Measurements from ENCODE around the gene MPO. TPM values are rescaled to one million over a fixed set of nuclear protein-coding genes. Genes with fewer than 3 reads are reported as not detected.

Gene MPO
- polyA plus RNA-seq, 2 of the 4 experiments (the other 2 are of a cell fraction), result not detected

DNA sequence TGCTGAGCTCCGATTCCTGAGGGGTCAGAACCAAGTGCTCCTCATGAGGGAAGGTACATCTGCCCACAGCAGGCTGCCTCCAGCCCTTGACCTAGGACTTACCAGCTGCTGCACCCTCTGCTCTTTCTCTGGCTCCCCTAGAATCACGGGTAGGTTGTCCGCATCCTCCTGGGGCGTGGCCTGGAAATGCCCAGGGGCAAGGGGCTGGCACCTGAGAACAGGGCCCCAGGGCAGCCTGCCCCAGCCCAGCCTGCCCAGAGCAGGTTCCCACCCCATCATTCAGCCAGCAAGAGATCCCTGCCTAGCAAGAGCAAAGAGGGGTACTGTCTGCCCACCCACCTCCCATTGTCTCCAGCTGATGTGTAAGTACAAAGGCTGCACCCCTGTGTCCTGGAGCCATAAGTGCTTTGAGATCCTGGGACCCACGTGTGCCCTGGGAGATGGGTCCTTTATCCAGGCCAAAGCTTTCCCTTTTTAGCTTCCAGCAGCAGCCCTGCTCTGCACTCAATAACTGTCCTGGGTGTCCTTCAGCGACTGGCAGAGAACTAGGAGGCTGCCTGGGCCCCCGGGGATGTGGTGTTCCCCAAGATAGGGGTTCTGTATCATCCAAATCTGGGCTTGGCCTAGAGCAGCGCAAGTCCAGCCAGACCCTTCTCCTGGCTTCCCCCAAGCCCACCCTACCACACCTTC is 42.8 kb upstream of the MPO start:
- CTCF ChIA-PET, result interaction anchor here (1.0 to 19.5 kb wide), 7 partner anchors 10 to 124 kb away, joined by 3 to 232 read pairs (median 4); partner anchors contain the start of gene RNF43
- no peak for ATAC-seq
- Histone ChIP-seq H3K27ac (no peak overlapping the region), H3K9me3 (no peaks in the 10 kb centered on the region), H3K4me2 (no peak overlapping the region), H3K4me1 (peaks cover 9% of the 10 kb centered on the region), H3K4me3 (no peak overlapping the region)
- no peak for DNase-seq (ENCODE audit: low read depth in 1 of 2, low spot score in 1 of 2)
- TF ChIP-seq, protein P1, sequence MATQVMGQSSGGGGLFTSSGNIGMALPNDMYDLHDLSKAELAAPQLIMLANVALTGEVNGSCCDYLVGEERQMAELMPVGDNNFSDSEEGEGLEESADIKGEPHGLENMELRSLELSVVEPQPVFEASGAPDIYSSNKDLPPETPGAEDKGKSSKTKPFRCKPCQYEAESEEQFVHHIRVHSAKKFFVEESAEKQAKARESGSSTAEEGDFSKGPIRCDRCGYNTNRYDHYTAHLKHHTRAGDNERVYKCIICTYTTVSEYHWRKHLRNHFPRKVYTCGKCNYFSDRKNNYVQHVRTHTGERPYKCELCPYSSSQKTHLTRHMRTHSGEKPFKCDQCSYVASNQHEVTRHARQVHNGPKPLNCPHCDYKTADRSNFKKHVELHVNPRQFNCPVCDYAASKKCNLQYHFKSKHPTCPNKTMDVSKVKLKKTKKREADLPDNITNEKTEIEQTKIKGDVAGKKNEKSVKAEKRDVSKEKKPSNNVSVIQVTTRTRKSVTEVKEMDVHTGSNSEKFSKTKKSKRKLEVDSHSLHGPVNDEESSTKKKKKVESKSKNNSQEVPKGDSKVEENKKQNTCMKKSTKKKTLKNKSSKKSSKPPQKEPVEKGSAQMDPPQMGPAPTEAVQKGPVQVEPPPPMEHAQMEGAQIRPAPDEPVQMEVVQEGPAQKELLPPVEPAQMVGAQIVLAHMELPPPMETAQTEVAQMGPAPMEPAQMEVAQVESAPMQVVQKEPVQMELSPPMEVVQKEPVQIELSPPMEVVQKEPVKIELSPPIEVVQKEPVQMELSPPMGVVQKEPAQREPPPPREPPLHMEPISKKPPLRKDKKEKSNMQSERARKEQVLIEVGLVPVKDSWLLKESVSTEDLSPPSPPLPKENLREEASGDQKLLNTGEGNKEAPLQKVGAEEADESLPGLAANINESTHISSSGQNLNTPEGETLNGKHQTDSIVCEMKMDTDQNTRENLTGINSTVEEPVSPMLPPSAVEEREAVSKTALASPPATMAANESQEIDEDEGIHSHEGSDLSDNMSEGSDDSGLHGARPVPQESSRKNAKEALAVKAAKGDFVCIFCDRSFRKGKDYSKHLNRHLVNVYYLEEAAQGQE (IDR thresholded peaks at IDR 0.05), result no peak
- TF ChIP-seq, protein P2, sequence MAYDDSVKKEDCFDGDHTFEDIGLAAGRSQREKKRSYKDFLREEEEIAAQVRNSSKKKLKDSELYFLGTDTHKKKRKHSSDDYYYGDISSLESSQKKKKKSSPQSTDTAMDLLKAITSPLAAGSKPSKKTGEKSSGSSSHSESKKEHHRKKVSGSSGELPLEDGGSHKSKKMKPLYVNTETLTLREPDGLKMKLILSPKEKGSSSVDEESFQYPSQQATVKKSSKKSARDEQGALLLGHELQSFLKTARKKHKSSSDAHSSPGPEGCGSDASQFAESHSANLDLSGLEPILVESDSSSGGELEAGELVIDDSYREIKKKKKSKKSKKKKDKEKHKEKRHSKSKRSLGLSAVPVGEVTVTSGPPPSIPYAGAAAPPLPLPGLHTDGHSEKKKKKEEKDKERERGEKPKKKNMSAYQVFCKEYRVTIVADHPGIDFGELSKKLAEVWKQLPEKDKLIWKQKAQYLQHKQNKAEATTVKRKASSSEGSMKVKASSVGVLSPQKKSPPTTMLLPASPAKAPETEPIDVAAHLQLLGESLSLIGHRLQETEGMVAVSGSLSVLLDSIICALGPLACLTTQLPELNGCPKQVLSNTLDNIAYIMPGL (CRISPR knock-in tag; IDR thresholded peaks at IDR 0.05; ENCODE audit: borderline replicate concordance), result no peak
- TF ChIP-seq MAFK (IDR thresholded peaks at IDR 0.05; ENCODE audit: partially characterized antibody) (no peak), ZC3H11A (IDR thresholded peaks at IDR 0.05) (no peak), SREBF2 (IDR thresholded peaks at IDR 0.05) (no peak), CHD2 (IDR thresholded peaks at IDR 0.05; ENCODE audit: low read length, partially characterized antibody) (no peak), KDM5A (IDR thresholded peaks at IDR 0.05) (no peak), POLR2A (IDR thresholded peaks at IDR 0.05; ENCODE audit: low read length) (no peak), HOXB5 (CRISPR knock-in tag; IDR thresholded peaks at IDR 0.05) (no peak), HDAC2 (IDR thresholded peaks at IDR 0.05) (no peak)
- POLR2A ChIA-PET, result interaction anchor here (1.0 to 1.2 kb wide), 2 partner anchors 14 to 29 kb away, joined by 3 read pairs; partner anchors contain the start of gene SUPT4H1
- FAIRE-seq, result no peak
- 63% methylated on average over 7 of the region's 8 CpGs for WGBS (ENCODE audit: missing lambda C conversion rate)

DNA sequence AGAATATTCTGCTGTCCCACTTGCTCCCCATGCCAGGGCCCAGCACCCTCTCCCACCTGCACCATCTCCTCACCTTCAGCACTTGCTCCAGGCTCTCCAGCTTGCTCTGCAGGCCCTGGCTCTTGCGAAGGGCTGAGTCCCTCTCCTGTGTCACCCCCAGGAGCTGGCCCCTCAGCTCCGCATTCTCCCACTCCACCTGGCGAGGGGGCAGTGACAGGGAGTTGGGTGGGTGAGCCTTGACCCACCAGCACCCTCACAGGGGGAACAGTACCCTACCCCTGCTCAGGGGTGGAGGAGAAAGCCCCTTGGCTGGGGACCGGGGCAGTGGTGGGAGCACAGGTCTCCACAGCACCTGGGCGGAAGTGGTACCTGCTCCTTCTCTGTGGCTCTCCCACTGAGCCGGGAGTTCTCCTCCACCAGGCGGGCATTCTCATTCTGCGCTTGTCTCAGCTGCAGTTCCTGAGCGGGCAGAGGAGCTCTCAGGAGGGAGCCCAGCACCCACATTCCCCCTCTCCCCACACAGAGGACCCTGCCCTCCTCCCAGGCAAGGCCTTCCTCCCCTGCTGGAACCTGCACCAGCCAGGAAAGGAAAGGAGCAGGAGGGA is 41.9 kb upstream of the MPO start:
- Histone ChIP-seq H3K4me3 (no peak overlapping the region), H3K4me1 (peaks cover 12% of the 10 kb centered on the region), H3K9me3 (no peaks in the 10 kb centered on the region), H3K27ac (no peak overlapping the region), H3K4me2 (no peak overlapping the region)
- no peak for TF ChIP-seq HOXB5 (CRISPR knock-in tag; IDR thresholded peaks at IDR 0.05)
- TF ChIP-seq MAZ (IDR thresholded peaks at IDR 0.05; ENCODE audit: borderline replicate concordance, low read depth, low read length), result no peak
- TF ChIP-seq EHMT2 (IDR thresholded peaks at IDR 0.05; ENCODE audit: low read depth), result no peak
- TF ChIP-seq PHF8 (IDR thresholded peaks at IDR 0.05; ENCODE audit: borderline replicate concordance, low read depth), result no peak
- no peak for TF ChIP-seq SMC3 (IDR thresholded peaks at IDR 0.05)
- TF ChIP-seq, protein P1 (IDR thresholded peaks at IDR 0.05), result no peak
- TF ChIP-seq FOSB (CRISPR knock-in tag; IDR thresholded peaks at IDR 0.05), result no peak
- TF ChIP-seq GATA3 (IDR thresholded peaks at IDR 0.05; ENCODE audit: borderline replicate concordance), result no peak
- no peak for TF ChIP-seq KDM5A (IDR thresholded peaks at IDR 0.05)
- TF ChIP-seq FOSL2 (IDR thresholded peaks at IDR 0.05), result no peak
- TF ChIP-seq FOSL2 (CRISPR knock-in tag; IDR thresholded peaks at IDR 0.05), result no peak
- TF ChIP-seq ZFP36 (IDR thresholded peaks at IDR 0.05; ENCODE audit: borderline replicate concordance, partially characterized antibody), result no peak
- TF ChIP-seq POLR2AphosphoS2 (conservative IDR thresholded peaks at IDR 0.05; ENCODE audit: low read length), result no peak
- TF ChIP-seq CHD4 (IDR thresholded peaks at IDR 0.05; ENCODE audit: borderline replicate concordance), result no peak
- TF ChIP-seq ESRRA (IDR thresholded peaks at IDR 0.05; ENCODE audit: borderline replicate concordance, low read length), result no peak
- TF ChIP-seq, protein P3, sequence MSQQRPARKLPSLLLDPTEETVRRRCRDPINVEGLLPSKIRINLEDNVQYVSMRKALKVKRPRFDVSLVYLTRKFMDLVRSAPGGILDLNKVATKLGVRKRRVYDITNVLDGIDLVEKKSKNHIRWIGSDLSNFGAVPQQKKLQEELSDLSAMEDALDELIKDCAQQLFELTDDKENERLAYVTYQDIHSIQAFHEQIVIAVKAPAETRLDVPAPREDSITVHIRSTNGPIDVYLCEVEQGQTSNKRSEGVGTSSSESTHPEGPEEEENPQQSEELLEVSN (IDR thresholded peaks at IDR 0.05; ENCODE audit: borderline replicate concordance, low read depth), result no peak
- no peak for TF ChIP-seq POLR2A (IDR thresholded peaks at IDR 0.05; ENCODE audit: low read length)
- no peak for TF ChIP-seq JUN (IDR thresholded peaks at IDR 0.05)
- TF ChIP-seq, protein P4, sequence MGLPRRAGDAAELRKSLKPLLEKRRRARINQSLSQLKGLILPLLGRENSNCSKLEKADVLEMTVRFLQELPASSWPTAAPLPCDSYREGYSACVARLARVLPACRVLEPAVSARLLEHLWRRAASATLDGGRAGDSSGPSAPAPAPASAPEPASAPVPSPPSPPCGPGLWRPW (IDR thresholded peaks at IDR 0.05), result no peak
- ChIA-PET POLR2A (interaction anchor here (1.0 to 1.2 kb wide), 2 partner anchors 14 to 29 kb away, joined by 3 read pairs; partner anchors contain the start of gene SUPT4H1), CTCF (interaction anchor here (1.0 to 19.5 kb wide), 10 partner anchors 10 to 254 kb away, joined by 3 to 232 read pairs (median 4); partner anchors contain the start of gene RNF43)
- FAIRE-seq, result no peak
- ATAC-seq, result no peak
- WGBS (ENCODE audit: missing lambda C conversion rate), result 83% methylated on average over 9 of the region's 9 CpGs
- DNase-seq (ENCODE audit: low read depth in 1 of 2, low spot score in 1 of 2), result no peak

Data from A549 (cell line).